Large intestine (tissue), 3 donors: ENCODE data around the gene PAOX. TPM values are rescaled to one million over a fixed set of nuclear protein-coding genes. Genes with fewer than 3 reads are reported as not detected.

Experiments used
- DNase-seq, 2 donors: peaks; one replicate each; pipeline versions ENCODE4 v3.0.0 to v3.0.0-alpha.2; 2013
- H3K27ac ChIP-seq: one replicate; pipeline ENCODE4 v1.5.1; 2013; ENCODE audit warnings: low read length
- H3K27me3 ChIP-seq: 2 replicates; pipeline ENCODE4 v1.6.1; 2013; ENCODE audit warnings: low read length; ENCODE audit not compliant: control insufficient read depth, insufficient read depth
- H3K36me3 ChIP-seq: 2 replicates; pipeline ENCODE4 v1.6.1; 2013; ENCODE audit warnings: low read length; ENCODE audit not compliant: control insufficient read depth, insufficient read depth
- H3K4me1 ChIP-seq: one replicate; pipeline ENCODE4 v1.6.1; 2013; ENCODE audit warnings: low read length; ENCODE audit not compliant: control insufficient read depth, insufficient read depth
- H3K4me3 ChIP-seq: one replicate; pipeline ENCODE4 v1.5.1; 2013; ENCODE audit warnings: low read length
- H3K9me3 ChIP-seq: one replicate; pipeline ENCODE4 v1.6.1; 2013; ENCODE audit warnings: mild to moderate bottlenecking, low read depth, low read length, moderate library complexity; ENCODE audit not compliant: control insufficient read depth
- WGBS: methylation state at CpG from one replicate; pipeline ENCODE4 v1.1.5; 2013; ENCODE audit warnings: low lambda C conversion rate; ENCODE audit not compliant: insufficient coverage; 5-methylcytosine and 5-hydroxymethylcytosine counted together
- polyA plus RNA-seq: library from polyadenylated mRNA; unstranded; fragments of 120-200 nt; gene quantifications from one replicate; pipeline ENCODE4 v1.2.1, GENCODE V29; 2013

PAOX gene
- polyA plus RNA-seq, 1 donor = 9.8 TPM

GRCh38 chr10:133440633-133441285 is 61.7 kb downstream of the PAOX start:
- Histone ChIP-seq H3K4me3 (no peak overlapping the region), H3K4me1 (no peaks in the 10 kb centered on the region), H3K27me3 (no peaks in the 10 kb centered on the region), H3K27ac (no peak overlapping the region), H3K9me3 (peaks cover 11% of the 10 kb centered on the region), H3K36me3 (no peaks in the 10 kb centered on the region)
- no CpG with 5 or more reads among the region's 18 CpGs for WGBS
- DNase-seq = no peak

Other genes with a start within 250 kb of the PAOX start
- 18.8 TPM for gene KNDC1, start 219.0 kb upstream of the PAOX start, polyA plus RNA-seq
- gene UTF1, start 149.0 kb upstream of the PAOX start, polyA plus RNA-seq = not detected
- 0.22 TPM for gene VENTX, start 141.4 kb upstream of the PAOX start, polyA plus RNA-seq
- gene ADAM8, start 102.4 kb upstream of the PAOX start, polyA plus RNA-seq = 5.9 TPM
- gene TUBGCP2, start 70.4 kb upstream of the PAOX start, polyA plus RNA-seq = 53.2 TPM
- 20.9 TPM for gene ZNF511, start 70.3 kb upstream of the PAOX start, polyA plus RNA-seq
- 6.8 TPM for gene CALY, start 42.4 kb upstream of the PAOX start, polyA plus RNA-seq
- gene PRAP1, start 31.9 kb upstream of the PAOX start, polyA plus RNA-seq = 306 TPM
- gene FUOM, start 21.2 kb upstream of the PAOX start, polyA plus RNA-seq = 56.9 TPM
- 126 TPM for gene ECHS1, start 5.9 kb upstream of the PAOX start, polyA plus RNA-seq
- gene MTG1, start 14.9 kb downstream of the PAOX start, polyA plus RNA-seq = 67.5 TPM
- gene SPRN, start 45.4 kb downstream of the PAOX start, polyA plus RNA-seq = 4.9 TPM
- 2.3 TPM for gene SCART1, start 74.7 kb downstream of the PAOX start, polyA plus RNA-seq
- 1.3 TPM for gene CYP2E1, start 148.1 kb downstream of the PAOX start, polyA plus RNA-seq
- 0.51 TPM for gene SYCE1, start 186.3 kb downstream of the PAOX start, polyA plus RNA-seq
- gene FRG2B, start 247.5 kb downstream of the PAOX start, polyA plus RNA-seq = not detected